Osteocyte (in vitro differentiated cells): ENCODE results near the gene KIF3B. TPM values are rescaled to one million over a fixed set of nuclear protein-coding genes. Genes with fewer than 3 reads are reported as not detected.
A peak's percentile ranks its signal among the peaks of the same experiment; 100 is the strongest.
"Not testable (repeated sequence)": the region's sequence is repeated elsewhere in the genome, so short reads cannot be mapped to it uniquely, and the experiment has no call there.

Experiments used
- DNase-seq: peaks from one replicate; pipeline ENCODE4 v3.0.0; 2021; ENCODE audit warnings: mixed read lengths; ENCODE audit not compliant: unreplicated experiment; ENCODE audit errors: extremely low spot score
- H3K27ac Mint-ChIP-seq: one replicate; pipeline ENCODE4 v1.8.0; 2021; ENCODE audit warnings: mild to moderate bottlenecking, mixed read lengths; ENCODE audit not compliant: unreplicated experiment
- H3K27me3 Mint-ChIP-seq: one replicate; pipeline ENCODE4 v1.8.0; 2021; ENCODE audit warnings: mixed read lengths; ENCODE audit not compliant: unreplicated experiment
- H3K36me3 Mint-ChIP-seq: one replicate; pipeline ENCODE4 v1.8.0; 2021; ENCODE audit warnings: mixed read lengths; ENCODE audit not compliant: unreplicated experiment
- H3K4me1 Mint-ChIP-seq: one replicate; pipeline ENCODE4 v1.8.0; 2021; ENCODE audit warnings: mixed read lengths; ENCODE audit not compliant: unreplicated experiment
- H3K4me3 Mint-ChIP-seq: one replicate; pipeline ENCODE4 v1.8.0; 2021; ENCODE audit warnings: mild to moderate bottlenecking, moderate library complexity, mixed read lengths; ENCODE audit not compliant: unreplicated experiment
- H3K9me3 Mint-ChIP-seq: one replicate; pipeline ENCODE4 v1.8.0; 2021; ENCODE audit warnings: mixed read lengths; ENCODE audit not compliant: unreplicated experiment
- total RNA-seq: library from RNA; stranded (reverse); gene quantifications from 2 replicates; pipeline ENCODE4 v1.2.1, GENCODE V29; 2021
- TF ChIP-seq, protein P1 (sequence below): fragments of 200-600 bp; sonication (generic); IDR thresholded peaks from 2 replicates; pipeline ENCODE4 v1.5.0; 2021; ENCODE audit warnings: antibody characterized with exemption, mild to moderate bottlenecking, moderate library complexity

The KIF3B gene
- total RNA-seq, 1 donor from 2014 or later, result 28.8 TPM

DNA sequence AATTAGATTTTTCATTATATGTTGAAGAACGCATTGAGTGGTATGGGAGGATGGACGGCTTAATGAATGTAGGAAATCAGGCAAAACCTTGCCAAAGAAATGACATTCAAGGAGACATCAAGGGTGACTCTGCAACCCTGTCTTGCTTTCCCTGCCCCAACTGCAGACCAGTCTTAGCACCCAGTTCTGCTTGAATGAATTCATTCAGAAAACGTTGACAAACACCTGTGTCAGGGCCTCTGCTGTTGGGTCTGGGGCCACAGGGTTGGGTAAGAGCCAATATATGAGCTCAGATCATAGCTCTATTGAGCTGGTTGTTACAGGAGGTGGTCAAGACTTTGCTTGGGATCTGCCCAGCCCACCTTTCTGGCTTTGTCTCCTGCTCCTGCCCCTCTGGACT, 73.0 kb downstream of the KIF3B start:
- H3K36me3 Mint-ChIP-seq, result no peaks in the 10 kb centered on the region
- no peak for DNase-seq
- no peaks in the 10 kb centered on the region for H3K9me3 Mint-ChIP-seq
- TF ChIP-seq, protein P1, sequence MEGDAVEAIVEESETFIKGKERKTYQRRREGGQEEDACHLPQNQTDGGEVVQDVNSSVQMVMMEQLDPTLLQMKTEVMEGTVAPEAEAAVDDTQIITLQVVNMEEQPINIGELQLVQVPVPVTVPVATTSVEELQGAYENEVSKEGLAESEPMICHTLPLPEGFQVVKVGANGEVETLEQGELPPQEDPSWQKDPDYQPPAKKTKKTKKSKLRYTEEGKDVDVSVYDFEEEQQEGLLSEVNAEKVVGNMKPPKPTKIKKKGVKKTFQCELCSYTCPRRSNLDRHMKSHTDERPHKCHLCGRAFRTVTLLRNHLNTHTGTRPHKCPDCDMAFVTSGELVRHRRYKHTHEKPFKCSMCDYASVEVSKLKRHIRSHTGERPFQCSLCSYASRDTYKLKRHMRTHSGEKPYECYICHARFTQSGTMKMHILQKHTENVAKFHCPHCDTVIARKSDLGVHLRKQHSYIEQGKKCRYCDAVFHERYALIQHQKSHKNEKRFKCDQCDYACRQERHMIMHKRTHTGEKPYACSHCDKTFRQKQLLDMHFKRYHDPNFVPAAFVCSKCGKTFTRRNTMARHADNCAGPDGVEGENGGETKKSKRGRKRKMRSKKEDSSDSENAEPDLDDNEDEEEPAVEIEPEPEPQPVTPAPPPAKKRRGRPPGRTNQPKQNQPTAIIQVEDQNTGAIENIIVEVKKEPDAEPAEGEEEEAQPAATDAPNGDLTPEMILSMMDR, result no peak
- H3K4me3 Mint-ChIP-seq, result no peak overlapping the region
- peaks cover 16% of the 10 kb centered on the region for H3K4me1 Mint-ChIP-seq
- H3K27ac Mint-ChIP-seq, result no peak overlapping the region
- H3K27me3 Mint-ChIP-seq, result no peaks in the 10 kb centered on the region

GRCh38 chr20:32352121-32352720, 74.8 kb downstream of the KIF3B start:
- Mint-ChIP-seq H3K4me3 (no peak overlapping the region), H3K4me1 (peaks cover 28% of the 10 kb centered on the region), H3K36me3 (no peaks in the 10 kb centered on the region), H3K27ac (no peak overlapping the region), H3K9me3 (no peaks in the 10 kb centered on the region), H3K27me3 (no peaks in the 10 kb centered on the region)
- DNase-seq, result no peak
- TF ChIP-seq, protein P1, result no peak

DNA sequence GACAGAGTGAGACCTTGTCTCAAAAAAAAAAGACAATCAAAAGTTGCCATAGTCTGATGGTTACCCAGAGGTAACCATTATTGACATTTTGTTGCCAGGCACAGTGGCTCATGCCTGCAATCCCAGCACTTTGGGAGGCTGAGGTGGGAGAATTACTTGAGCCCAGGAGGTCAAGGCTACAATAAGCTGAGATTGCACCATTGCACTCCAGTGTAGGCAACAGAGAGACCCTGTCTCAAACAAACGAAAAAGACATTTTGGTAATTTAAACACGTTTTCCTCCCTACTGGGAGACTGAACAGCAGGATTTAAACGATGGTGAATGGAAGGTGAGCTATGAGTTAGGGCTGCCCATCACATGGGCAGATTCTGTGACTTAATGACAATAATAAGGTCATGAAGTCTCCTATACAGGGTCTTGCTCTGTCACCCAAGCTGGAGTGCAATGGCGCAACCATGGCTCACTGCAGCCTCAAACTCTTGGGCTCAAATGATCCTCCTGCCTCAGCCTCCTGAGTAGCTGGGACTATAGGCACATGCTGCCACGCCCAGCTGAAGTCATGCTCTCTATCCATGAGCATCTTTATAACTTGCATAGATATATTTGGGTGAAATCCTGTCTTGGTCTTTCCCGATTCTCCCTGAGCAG, 76.5 kb downstream of the KIF3B start:
- Mint-ChIP-seq H3K4me3 (no peak overlapping the region), H3K27me3 (no peaks in the 10 kb centered on the region), H3K36me3 (no peaks in the 10 kb centered on the region), H3K4me1 (peaks cover 33% of the 10 kb centered on the region), H3K9me3 (no peaks in the 10 kb centered on the region), H3K27ac (peak overlapping the region; percentile 67)
- no peak for DNase-seq
- TF ChIP-seq, protein P1, result no peak

DNA sequence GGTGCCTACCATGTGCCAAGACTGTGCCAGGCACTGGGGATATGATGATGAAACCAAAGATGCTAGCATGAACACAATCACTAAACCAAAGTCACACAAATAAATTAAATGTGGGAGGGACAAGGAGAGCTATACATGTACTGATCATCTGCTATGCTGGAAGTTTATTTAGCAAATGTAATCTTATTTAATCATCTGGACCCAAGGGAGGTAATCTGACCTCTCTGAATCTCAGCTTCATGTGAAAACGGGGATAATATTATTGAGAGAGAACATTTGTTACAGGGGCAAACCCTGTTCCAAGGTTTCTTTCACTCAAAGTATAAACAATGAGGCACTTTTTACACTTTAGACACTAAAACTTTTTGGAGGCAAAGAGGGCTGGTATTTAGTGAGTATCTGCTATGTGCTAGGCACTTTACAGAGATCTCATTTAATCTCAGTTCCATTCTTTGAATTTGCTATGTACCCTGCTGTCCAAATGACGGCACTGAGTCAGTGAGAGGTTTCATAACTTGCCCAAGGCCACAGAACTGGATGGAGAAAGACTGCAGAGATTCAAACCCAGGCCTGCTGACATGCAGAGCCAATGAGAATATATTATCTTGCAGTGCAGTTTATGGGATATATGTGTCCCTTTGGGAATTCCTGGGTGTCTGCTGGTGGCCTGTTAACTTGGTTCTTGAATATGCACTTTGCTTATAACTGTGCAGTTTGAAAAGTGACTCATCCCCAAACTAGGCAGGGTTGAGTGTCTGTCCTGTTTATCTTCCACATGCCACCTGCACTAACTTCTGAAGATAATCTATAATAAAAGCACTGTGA, 77.4 kb downstream of the KIF3B start:
- Mint-ChIP-seq H3K9me3 (no peaks in the 10 kb centered on the region), H3K4me3 (no peak overlapping the region), H3K36me3 (no peaks in the 10 kb centered on the region), H3K27me3 (no peaks in the 10 kb centered on the region), H3K4me1 (peaks cover 39% of the 10 kb centered on the region), H3K27ac (peak overlapping the region; percentile 67)
- DNase-seq, result no peak
- TF ChIP-seq, protein P1, result no peak

GRCh38 chr20:32355417-32355841, 78.0 kb downstream of the KIF3B start:
- Mint-ChIP-seq H3K4me3 (no peak overlapping the region), H3K27ac (peak overlapping the region; percentile 67), H3K4me1 (peaks cover 46% of the 10 kb centered on the region), H3K9me3 (no peaks in the 10 kb centered on the region), H3K36me3 (no peaks in the 10 kb centered on the region), H3K27me3 (no peaks in the 10 kb centered on the region)
- DNase-seq, result no peak
- TF ChIP-seq, protein P1, result no peak

DNA sequence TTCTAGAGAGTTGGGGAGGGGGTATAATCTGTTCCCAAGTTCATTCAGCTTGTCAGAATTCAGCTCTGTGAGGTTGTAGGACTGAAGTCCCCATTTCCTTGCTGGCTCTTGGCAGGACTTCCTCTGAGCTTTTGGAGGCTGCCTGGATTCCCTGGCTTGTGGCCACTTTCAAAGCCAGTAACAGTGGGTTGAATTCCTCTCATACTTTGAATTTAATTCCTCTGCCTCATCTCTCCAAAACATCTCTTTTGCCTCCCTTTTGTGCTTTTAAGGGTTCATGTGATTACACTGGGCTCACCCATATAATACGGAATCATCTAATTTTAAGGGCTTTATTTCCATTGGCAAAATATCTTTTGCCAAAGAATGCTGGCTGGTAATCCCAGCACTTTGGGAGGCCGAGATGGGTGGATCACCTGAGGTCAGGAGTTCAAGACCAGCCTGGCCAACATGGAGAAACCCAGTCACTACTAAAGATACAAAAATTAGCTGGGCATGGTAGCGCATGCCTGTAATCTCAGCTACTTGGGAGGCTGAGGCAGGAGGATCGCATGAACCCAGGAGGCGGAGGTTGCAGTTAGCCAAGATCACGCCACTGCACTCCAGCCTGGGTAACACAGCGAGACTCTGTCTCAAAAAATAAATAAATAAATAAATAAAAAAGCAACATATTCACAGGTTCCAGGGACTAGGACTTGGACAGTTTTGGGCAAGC, 78.6 kb downstream of the KIF3B start:
- H3K27me3 Mint-ChIP-seq, H3K9me3 Mint-ChIP-seq, DNase-seq, H3K36me3 Mint-ChIP-seq, H3K4me3 Mint-ChIP-seq: not testable (repeated sequence)
- H3K27ac Mint-ChIP-seq, result peak overlapping the region; percentile 67
- H3K4me1 Mint-ChIP-seq, result peaks cover 51% of the 10 kb centered on the region
